Limb (tissue), 2 donors: Measurements from ENCODE around the gene PSPN.
A peak's percentile ranks its signal among the peaks of the same experiment; 100 is the strongest.
"Not testable (repeated sequence)": the region's sequence is repeated elsewhere in the genome, so short reads cannot be mapped to it uniquely, and the experiment has no call there.

ENCODE experiments used
- DNase-seq, 2 donors: peaks; one replicate each; pipeline ENCODE4 v3.0.0-alpha.2; 2016; ENCODE audit errors: extremely low spot score in 2 of 2

Gene PSPN

GRCh38 chr19:6373096-6373812 lies 2.5 kb downstream of the PSPN start:
- peak; percentile 99 to 100 for DNase-seq

GRCh38 chr19:6372594-6373095 lies 3.1 kb downstream of the PSPN start, which contains the start of gene ALKBH7:
Gene ALKBH7, plus strand, starts transcription at chr19:6372794. Its CDS starts 27 bp downstream, at chr19:6372821.
- DNase-seq: peak; percentile 96 to 100

- no peak for DNase-seq
Measured at GRCh38 chr19:6364353-6364752, 11.4 kb downstream of the PSPN start.

GRCh38 chr19:6362351-6362801 lies 13.4 kb downstream of the PSPN start:
- no peak for DNase-seq

- peak in 1 of 2 donors; percentile 33 for DNase-seq
Measured at GRCh38 chr19:6362027-6362350, 13.7 kb downstream of the PSPN start.

- not testable (repeated sequence) for DNase-seq
Measured at GRCh38 chr19:6360857-6361216, 14.9 kb downstream of the PSPN start.

- DNase-seq: not testable (repeated sequence)
Measured at GRCh38 chr19:6360445-6360844, 15.3 kb downstream of the PSPN start.

GRCh38 chr19:6359568-6360341 lies 16.0 kb downstream of the PSPN start:
- no peak for DNase-seq

- DNase-seq: no peak
Measured at GRCh38 chr19:6358003-6358402, 17.7 kb downstream of the PSPN start.

- DNase-seq: no peak
Measured at GRCh38 chr19:6357174-6357573, 18.6 kb downstream of the PSPN start.

GRCh38 chr19:6355321-6356040 lies 20.3 kb downstream of the PSPN start:
- not testable (repeated sequence) for DNase-seq

- DNase-seq: no peak
Measured at GRCh38 chr19:6354098-6354674, 21.5 kb downstream of the PSPN start.

GRCh38 chr19:6352381-6353165 lies 23.2 kb downstream of the PSPN start:
- DNase-seq: no peak

- DNase-seq: no peak
Measured at GRCh38 chr19:6350688-6351087, 25.0 kb downstream of the PSPN start.

GRCh38 chr19:6349271-6349670 lies 26.5 kb downstream of the PSPN start:
- not testable (repeated sequence) for DNase-seq

- no peak for DNase-seq
Measured at GRCh38 chr19:6343462-6343861, 32.3 kb downstream of the PSPN start.

- DNase-seq: no peak
Measured at GRCh38 chr19:6340493-6341201, 35.1 kb downstream of the PSPN start.

GRCh38 chr19:6334490-6335285 lies 41.0 kb downstream of the PSPN start:
- no peak for DNase-seq

GRCh38 chr19:6333439-6333838 lies 42.3 kb downstream of the PSPN start, which contains the start of gene ACER1:
Gene ACER1, minus strand, starts transcription at chr19:6333612. Its CDS starts 61 bp downstream, at chr19:6333551.
- DNase-seq: no peak
